ENCODE results near the gene STT3A.
A peak's percentile ranks its signal among the peaks of the same experiment; 100 is the strongest.
"Not testable (repeated sequence)": the region's sequence is repeated elsewhere in the genome, so short reads cannot be mapped to it uniquely, and the experiment has no call there.

STT3A gene

GRCh38 chr11:125566235-125566634 lies 26.4 kb upstream of the STT3A start:
- no peak overlapping the region for H3K27ac Mint-ChIP-seq
- peaks cover 9% of the 10 kb centered on the region for H3K9me3 Mint-ChIP-seq
- no peak overlapping the region for H3K4me3 Mint-ChIP-seq
- DNase-seq, result no peak
- TF ChIP-seq, protein P1, sequence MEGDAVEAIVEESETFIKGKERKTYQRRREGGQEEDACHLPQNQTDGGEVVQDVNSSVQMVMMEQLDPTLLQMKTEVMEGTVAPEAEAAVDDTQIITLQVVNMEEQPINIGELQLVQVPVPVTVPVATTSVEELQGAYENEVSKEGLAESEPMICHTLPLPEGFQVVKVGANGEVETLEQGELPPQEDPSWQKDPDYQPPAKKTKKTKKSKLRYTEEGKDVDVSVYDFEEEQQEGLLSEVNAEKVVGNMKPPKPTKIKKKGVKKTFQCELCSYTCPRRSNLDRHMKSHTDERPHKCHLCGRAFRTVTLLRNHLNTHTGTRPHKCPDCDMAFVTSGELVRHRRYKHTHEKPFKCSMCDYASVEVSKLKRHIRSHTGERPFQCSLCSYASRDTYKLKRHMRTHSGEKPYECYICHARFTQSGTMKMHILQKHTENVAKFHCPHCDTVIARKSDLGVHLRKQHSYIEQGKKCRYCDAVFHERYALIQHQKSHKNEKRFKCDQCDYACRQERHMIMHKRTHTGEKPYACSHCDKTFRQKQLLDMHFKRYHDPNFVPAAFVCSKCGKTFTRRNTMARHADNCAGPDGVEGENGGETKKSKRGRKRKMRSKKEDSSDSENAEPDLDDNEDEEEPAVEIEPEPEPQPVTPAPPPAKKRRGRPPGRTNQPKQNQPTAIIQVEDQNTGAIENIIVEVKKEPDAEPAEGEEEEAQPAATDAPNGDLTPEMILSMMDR (IDR thresholded peaks at IDR 0.05), result no peak
- H3K36me3 Mint-ChIP-seq (ENCODE audit: low read depth), result no peaks in the 10 kb centered on the region
- H3K27me3 Mint-ChIP-seq (ENCODE audit: low read depth, poor library complexity), result peaks cover 4% of the 10 kb centered on the region
- peaks cover 15% of the 10 kb centered on the region for H3K4me1 Mint-ChIP-seq

DNA sequence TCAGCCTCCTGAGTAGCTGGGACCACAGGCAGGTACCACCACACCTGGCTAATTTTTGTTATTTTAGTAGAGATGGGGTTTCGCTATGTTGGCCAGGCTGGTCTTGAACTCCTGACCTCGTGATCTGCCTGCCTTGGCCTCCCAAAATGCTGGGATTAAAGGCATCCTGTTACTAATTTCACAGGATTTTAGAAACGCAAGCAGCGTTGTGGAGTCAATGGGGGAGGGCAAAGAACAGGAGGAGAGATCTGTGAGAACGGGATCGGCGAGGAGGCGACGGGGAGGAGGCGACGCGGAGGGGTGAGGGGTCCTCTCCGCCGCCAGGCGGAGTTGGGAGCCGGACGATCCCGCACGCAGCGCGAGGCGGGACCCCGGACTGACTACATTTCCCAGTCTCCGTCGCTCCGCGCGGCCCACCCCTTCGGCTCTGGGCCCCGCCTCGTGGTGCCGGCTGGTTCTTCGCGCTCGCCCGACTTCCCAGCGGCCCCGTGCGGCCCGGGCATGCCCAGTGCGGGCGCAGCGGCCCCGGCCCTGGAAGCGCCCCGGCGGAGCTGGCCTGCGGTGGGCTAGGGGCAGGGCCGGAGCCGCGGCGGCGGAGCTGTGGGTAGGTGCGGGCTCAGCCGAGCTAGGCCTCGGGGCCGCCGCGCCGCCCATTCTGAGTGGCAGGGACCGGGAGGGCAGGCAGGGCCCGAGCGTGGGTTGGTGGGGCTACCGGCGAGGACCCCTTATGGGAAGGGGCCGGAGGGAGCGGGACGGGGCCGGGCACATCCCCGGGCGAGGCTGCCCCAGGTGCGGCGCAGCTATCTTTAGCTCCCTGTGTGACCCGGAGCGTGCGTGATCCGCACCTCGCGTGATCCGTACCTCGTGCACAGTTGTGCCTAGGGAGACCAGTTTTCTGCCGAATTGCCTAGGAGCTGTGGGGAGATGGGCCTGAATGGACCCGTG lies 23.4 kb upstream of the STT3A start, which contains the start of gene EI24:
EI24 (plus strand) TSS at position 508 of the 945 bp plus-strand sequence. CDS start 3,051 bp downstream, outside the sequence.
- TF ChIP-seq, protein P1 (IDR thresholded peaks at IDR 0.05), result peak; percentile 61
- H3K27me3 Mint-ChIP-seq (ENCODE audit: low read depth, poor library complexity), result peaks cover 4% of the 10 kb centered on the region
- peaks cover 9% of the 10 kb centered on the region for H3K9me3 Mint-ChIP-seq
- peak; percentile 93 for DNase-seq
- H3K4me3 Mint-ChIP-seq, result peak within 1 kb of the TSS; percentile 90
- H3K36me3 Mint-ChIP-seq (ENCODE audit: low read depth), result peaks cover 18% of the 10 kb centered on the region
- H3K27ac Mint-ChIP-seq, result peak within 1 kb of the TSS; percentile 36
- peaks cover 15% of the 10 kb centered on the region for H3K4me1 Mint-ChIP-seq

- Mint-ChIP-seq H3K4me3 (peak overlapping the region; percentile 90), H3K27me3 (ENCODE audit: low read depth, poor library complexity) (peaks cover 4% of the 10 kb centered on the region), H3K4me1 (peaks cover 15% of the 10 kb centered on the region), H3K9me3 (peaks cover 9% of the 10 kb centered on the region), H3K36me3 (ENCODE audit: low read depth) (peaks cover 27% of the 10 kb centered on the region), H3K27ac (peak overlapping the region; percentile 36)
- no peak for DNase-seq
- TF ChIP-seq, protein P1 (IDR thresholded peaks at IDR 0.05), result no peak
Measured at GRCh38 chr11:125569915-125570621, 22.6 kb upstream of the STT3A start.

DNA sequence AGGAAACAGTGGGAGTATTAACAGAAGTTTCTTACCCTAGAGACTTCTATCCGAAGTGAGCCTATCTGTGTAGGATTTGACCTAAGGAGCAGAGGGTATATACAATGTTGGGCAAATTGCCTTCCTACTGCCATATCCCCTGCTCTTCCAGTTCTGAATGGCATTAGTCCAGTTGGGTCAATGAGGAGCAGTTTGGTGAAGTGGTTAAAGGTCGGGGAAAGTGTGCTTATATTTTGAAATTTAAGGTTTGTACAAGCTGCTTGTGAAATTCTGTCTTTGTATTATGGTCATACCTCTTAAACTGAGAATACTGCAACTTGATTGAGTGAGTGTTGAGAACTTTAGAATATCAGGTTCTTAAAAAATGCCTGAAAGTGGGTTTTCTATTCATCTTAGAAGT lies 21.7 kb upstream of the STT3A start:
- Mint-ChIP-seq H3K4me3 (peak overlapping the region; percentile 90), H3K27ac (no peak overlapping the region), H3K4me1 (peaks cover 15% of the 10 kb centered on the region)

DNA sequence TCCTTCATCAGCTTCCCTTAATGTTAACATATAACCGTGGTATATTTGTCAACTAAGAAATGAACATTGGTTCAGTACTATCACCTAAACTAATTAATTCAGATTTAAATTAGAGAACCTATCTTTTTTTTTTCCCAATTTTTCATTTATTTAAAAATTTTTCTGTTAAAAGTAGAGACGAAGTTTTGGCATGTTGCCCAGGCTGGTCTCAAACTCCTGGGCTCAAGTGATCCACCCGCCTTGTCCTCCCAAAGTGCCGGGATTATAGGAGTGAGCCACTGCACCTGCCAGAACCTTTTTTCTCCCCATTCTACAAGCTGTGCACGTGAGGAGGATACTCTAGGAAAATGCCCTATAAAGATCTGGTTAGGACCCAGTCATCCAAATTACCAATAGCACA lies 19.7 kb upstream of the STT3A start:
- H3K4me3 Mint-ChIP-seq, result no peak overlapping the region
- no peak for DNase-seq
- peaks cover 46% of the 10 kb centered on the region for H3K36me3 Mint-ChIP-seq (ENCODE audit: low read depth)
- H3K9me3 Mint-ChIP-seq, result no peaks in the 10 kb centered on the region
- peaks cover 4% of the 10 kb centered on the region for H3K27me3 Mint-ChIP-seq (ENCODE audit: low read depth, poor library complexity)
- H3K4me1 Mint-ChIP-seq, result peaks cover 15% of the 10 kb centered on the region
- H3K27ac Mint-ChIP-seq, result no peak overlapping the region
- TF ChIP-seq, protein P1 (IDR thresholded peaks at IDR 0.05), result no peak

More for the DNA sequence above, 21.7 kb upstream of the STT3A start:
- Mint-ChIP-seq H3K36me3 (ENCODE audit: low read depth) (peaks cover 33% of the 10 kb centered on the region), H3K27me3 (ENCODE audit: low read depth, poor library complexity) (peaks cover 4% of the 10 kb centered on the region), H3K9me3 (peaks cover 9% of the 10 kb centered on the region)
- no peak for DNase-seq
- TF ChIP-seq, protein P1 (IDR thresholded peaks at IDR 0.05), result no peak

DNA sequence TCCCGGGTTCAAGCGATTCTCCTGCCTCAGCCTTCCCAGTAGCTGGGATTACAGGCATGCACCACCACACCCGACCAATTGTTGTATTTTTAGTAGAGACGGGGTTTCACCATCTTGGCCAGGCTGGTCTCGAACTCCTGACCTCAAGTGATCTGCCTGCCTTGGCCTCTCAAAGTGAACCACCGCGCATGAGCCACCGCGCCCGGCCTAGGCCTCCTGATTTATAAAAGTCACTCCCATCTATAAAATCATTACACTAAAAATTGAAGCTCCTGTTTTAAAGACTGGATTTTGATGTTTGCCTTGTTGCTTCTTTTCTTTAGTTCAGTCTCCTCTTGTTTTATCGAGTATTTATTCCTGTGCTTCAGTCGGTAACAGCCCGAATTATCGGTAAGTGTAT lies 15.5 kb upstream of the STT3A start:
- H3K27me3 Mint-ChIP-seq (ENCODE audit: low read depth, poor library complexity); H3K4me3 Mint-ChIP-seq; H3K9me3 Mint-ChIP-seq; H3K4me1 Mint-ChIP-seq; H3K27ac Mint-ChIP-seq; DNase-seq: not testable (repeated sequence)
- H3K36me3 Mint-ChIP-seq (ENCODE audit: low read depth), result peaks cover 59% of the 10 kb centered on the region
